Body of pancreas (tissue), 4 donors: ENCODE results near the gene TNFRSF18. TPM values are rescaled to one million over a fixed set of nuclear protein-coding genes. Genes with fewer than 3 reads are reported as not detected.

Source experiments
- ATAC-seq: fragments of 150-250 bp; one replicate; pipeline ENCODE4 v1.9.1; 2016
- DNase-seq, 4 donors: peaks; one replicate each; pipeline ENCODE4 v3.0.0-alpha.2; 2019
- H3K27ac ChIP-seq, 4 donors: fragments of 200-600 bp; sonication (generic); 1 replicate in 3 of 4; 2 replicates in 1 of 4; pipeline versions ENCODE4 v1.5.1 to v1.6.1; 2016 to 2019; ENCODE audit warnings: mild to moderate bottlenecking in 1 of 4, mixed read lengths in 1 of 4, moderate library complexity in 1 of 4
- H3K27me3 ChIP-seq, 2 donors: fragments of 200-600 bp; sonication (generic); one replicate each; pipeline ENCODE4 v1.6.0; 2016; ENCODE audit warnings: mild to moderate bottlenecking in 1 of 2
- H3K36me3 ChIP-seq, 2 donors: fragments of 200-600 bp; sonication (generic); replicated peaks in 1 of 2; 2 replicates each; pipeline ENCODE4 v1.5.1; 2016; ENCODE audit warnings: low read depth in 2 of 2; ENCODE audit not compliant: insufficient read depth in 1 of 2
- H3K4me1 ChIP-seq: fragments of 200-600 bp; sonication (generic); one replicate; pipeline ENCODE4 v1.6.0; 2016
- H3K4me3 ChIP-seq, 2 donors: fragments of 200-600 bp; sonication (generic); 1 replicate in 1 of 2; 2 replicates in 1 of 2; pipeline ENCODE4 v1.5.1; 2016 to 2019
- H3K9me3 ChIP-seq, 3 donors: fragments of 200-600 bp; sonication (generic); 1 replicate in 2 of 3; 2 replicates in 1 of 3; pipeline ENCODE4 v1.5.1; 2016
- CTCF ChIP-seq, 7 experiments: fragments of 450-650 bp in 4 of 7; fragments of 200-600 bp in 3 of 7; sonication (generic) in 3 of 7; IDR thresholded peaks; one replicate each; pipeline ENCODE4 v1.5.1; 2016 to 2019; ENCODE audit warnings: antibody characterized with exemption in 7 of 7
- POLR2A ChIP-seq, 3 donors: fragments of 450-650 bp; IDR thresholded peaks; one replicate each; pipeline ENCODE4 v1.6.1; 2016; ENCODE audit warnings: antibody characterized with exemption in 3 of 3, mild to moderate bottlenecking in 2 of 3
- WGBS, 2 donors: methylation state at CpG; one replicate each; pipeline ENCODE4 v1.1.5; 2017; 5-methylcytosine and 5-hydroxymethylcytosine counted together
- intact Hi-C: fragments of 100-400 bp; cut with DNase I; formaldehyde crosslinking; loops from one replicate; pipeline ENCODE4 v1.15.1; 2023
- total RNA-seq, 2 donors: library from RNA; depleted of rRNA; stranded (reverse); fragments of >200 nt; gene quantifications; one replicate each; pipeline ENCODE4 v1.1.0, GENCODE V29; 2016

Gene TNFRSF18
- total RNA-seq, 2 donors from 2014 or later, result not detected

- H3K36me3 ChIP-seq, result no peaks in the 10 kb centered on the region
- TF ChIP-seq POLR2A (IDR thresholded peaks at IDR 0.05) (no peak), CTCF (IDR thresholded peaks at IDR 0.05) (no peak)
- H3K27ac ChIP-seq, result no peak overlapping the region
- H3K4me1 ChIP-seq, result no peaks in the 10 kb centered on the region
- DNase-seq, result no peak
- no peak overlapping the region for H3K4me3 ChIP-seq
- no peaks in the 10 kb centered on the region for H3K9me3 ChIP-seq
- no peak for ATAC-seq
- H3K27me3 ChIP-seq, result no peaks in the 10 kb centered on the region
- intact Hi-C loops, result no loop called here
- WGBS, 2 donors, result 95 to 96% methylated on average over 3 of the region's 3 CpGs
These were observed 11.7 kb downstream of the TNFRSF18 start for GRCh38 chr1:1194723-1195122.

GRCh38 chr1:1191734-1192133 is 14.7 kb downstream of the TNFRSF18 start:
- intact Hi-C loops, result no loop called here
- Histone ChIP-seq H3K4me3 (no peak overlapping the region), H3K9me3 (no peaks in the 10 kb centered on the region), H3K4me1 (no peaks in the 10 kb centered on the region), H3K36me3 (no peaks in the 10 kb centered on the region), H3K27ac (no peak overlapping the region), H3K27me3 (no peaks in the 10 kb centered on the region)
- DNase-seq, result no peak
- WGBS, 2 donors, result 92 to 95% methylated on average over 11 of the region's 11 CpGs
- no peak for ATAC-seq
- TF ChIP-seq CTCF (IDR thresholded peaks at IDR 0.05) (no peak), POLR2A (IDR thresholded peaks at IDR 0.05) (no peak)

GRCh38 chr1:1189111-1189510 is 17.3 kb downstream of the TNFRSF18 start:
- TF ChIP-seq CTCF (IDR thresholded peaks at IDR 0.05) (no peak), POLR2A (IDR thresholded peaks at IDR 0.05) (no peak)
- H3K36me3 ChIP-seq, result no peaks in the 10 kb centered on the region
- no peak overlapping the region for H3K27ac ChIP-seq
- H3K9me3 ChIP-seq, result no peaks in the 10 kb centered on the region
- ATAC-seq (no peak), DNase-seq (no peak)
- intact Hi-C loops, result no loop called here
- no peak overlapping the region for H3K4me3 ChIP-seq
- 78 to 82% methylated on average over 5 of the region's 5 CpGs for WGBS, 2 donors
- no peaks in the 10 kb centered on the region for H3K4me1 ChIP-seq
- no peaks in the 10 kb centered on the region for H3K27me3 ChIP-seq

- TF ChIP-seq POLR2A (IDR thresholded peaks at IDR 0.05), result no peak
- no peak for TF ChIP-seq CTCF (IDR thresholded peaks at IDR 0.05)
- no peak overlapping the region for H3K27ac ChIP-seq
- no peak for ATAC-seq
- intact Hi-C loops, result no loop called here
- H3K27me3 ChIP-seq, result no peaks in the 10 kb centered on the region
- H3K4me1 ChIP-seq, result no peaks in the 10 kb centered on the region
- H3K4me3 ChIP-seq, result no peak overlapping the region
- H3K36me3 ChIP-seq, result no peaks in the 10 kb centered on the region
- no peaks in the 10 kb centered on the region for H3K9me3 ChIP-seq
- DNase-seq, result no peak
These were observed 18.5 kb downstream of the TNFRSF18 start for GRCh38 chr1:1187938-1188337.

GRCh38 chr1:1185101-1185765 is 21.2 kb downstream of the TNFRSF18 start:
- TF ChIP-seq POLR2A (IDR thresholded peaks at IDR 0.05) (no peak), CTCF (IDR thresholded peaks at IDR 0.05) (no peak)
- WGBS, 2 donors, result 88 to 96% methylated on average over 7 to 27 of the region's 31 CpGs
- intact Hi-C loops, result no loop called here
- DNase-seq (peak in 1 of 4 donors; percentile 3), ATAC-seq (no peak)
- no peaks in the 10 kb centered on the region for H3K27me3 ChIP-seq
- no peaks in the 10 kb centered on the region for H3K36me3 ChIP-seq
- no peak overlapping the region for H3K4me3 ChIP-seq
- no peak overlapping the region for H3K27ac ChIP-seq
- no peaks in the 10 kb centered on the region for H3K9me3 ChIP-seq
- no peaks in the 10 kb centered on the region for H3K4me1 ChIP-seq
